HepG2 (cell line): Measurements from ENCODE around the gene CCDC177. TPM values are rescaled to one million over a fixed set of nuclear protein-coding genes. Genes with fewer than 3 reads are reported as not detected.

Source experiments
- ATAC-seq: fragments of 200-7000 bp; cut with Tn5 transposase; 3 replicates; pipeline ENCODE4 v1.9.1; 2020; ENCODE audit warnings: mild to moderate bottlenecking, moderate library complexity
- BruUV-seq: library from RNA; stranded (reverse); fragments of 400-500 nt; replicated peaks from 2 replicates; lab custom pipeline; 2021; lab: Mats Ljungman, UMichigan
- CTCF ChIA-PET: fragments of 300-600 bp; formaldehyde crosslinking; extraction: SDS; loops from one replicate; lab custom pipeline; 2021; ENCODE audit warnings: low total read pairs, inconsistent platforms, low intra/inter-chr PET ratio; lab: Yijun Ruan, JAX
- POLR2A ChIA-PET: fragments of 350-600 bp; sonication (Branson Sonifier 250); formaldehyde crosslinking; loops from one replicate; lab custom pipeline; 2020; ENCODE audit warnings: antibody characterized with exemption, inconsistent platforms; lab: Yijun Ruan, JAX
- DNase-seq: peaks from one replicate; pipeline ENCODE4 v3.0.0-alpha.2; 2015; ENCODE audit warnings: low spot score
- FAIRE-seq: peaks from 3 replicates; lab custom pipeline; 2011; peaks lifted over from hg19 to GRCh38; lab: Jason Lieb, UNC
- H2AFZ ChIP-seq: one replicate; pipeline ENCODE4 v1.6.1; 2011; ENCODE audit warnings: low read length, inconsistent platforms
- H3K27ac ChIP-seq: fragments of 300-600 bp; 3 replicates; pipeline ENCODE4 v1.8.0; 2011; ENCODE audit warnings: mixed run types, mild to moderate bottlenecking, mixed read lengths, low read length, inconsistent platforms; ENCODE audit not compliant: insufficient read depth; ENCODE audit errors: extremely low read length
- H3K27me3 ChIP-seq, 2 experiments: fragments of 200-600 bp in 1 of 2; 2 replicates in 1 of 2; 3 replicates in 1 of 2; pipeline versions ENCODE4 v1.6.0 to v1.8.0; 2011; ENCODE audit warnings: low read length in 2 of 2, mild to moderate bottlenecking in 2 of 2, moderate library complexity in 2 of 2, inconsistent platforms in 1 of 2; ENCODE audit not compliant: insufficient read depth in 2 of 2, control insufficient read depth in 1 of 2
- H3K36me3 ChIP-seq, 2 experiments: fragments of 200-600 bp in 1 of 2; replicated peaks in 1 of 2; 2 replicates in 1 of 2; 3 replicates in 1 of 2; pipeline versions ENCODE4 v1.5.1 to v1.8.0; 2011; ENCODE audit warnings: low read length in 2 of 2, inconsistent platforms in 1 of 2; ENCODE audit not compliant: insufficient read depth in 2 of 2, control insufficient read depth in 1 of 2
- H3K4me1 ChIP-seq: 2 replicates; pipeline ENCODE4 v1.5.1; 2012; ENCODE audit warnings: low read length, inconsistent platforms; ENCODE audit not compliant: insufficient read depth
- H3K4me2 ChIP-seq: 2 replicates; pipeline ENCODE4 v1.6.0; 2011; ENCODE audit warnings: low read depth, low read length, inconsistent platforms
- H3K4me3 ChIP-seq, 3 experiments: fragments of 200-600 bp in 1 of 3; sonication (generic), shearing (Covaris generic) in 1 of 3; replicated peaks in 1 of 3; 2 replicates each; pipeline ENCODE4 v1.5.1; 2011 to 2016; ENCODE audit warnings: low read length in 3 of 3, inconsistent platforms in 2 of 3, low read depth in 2 of 3, mild to moderate bottlenecking in 2 of 3, control low read depth in 1 of 3, mixed read lengths in 1 of 3; ENCODE audit not compliant: insufficient read depth in 1 of 3
- H3K79me2 ChIP-seq: one replicate; pipeline ENCODE4 v1.6.1; 2011; ENCODE audit warnings: low read length, inconsistent platforms; ENCODE audit not compliant: insufficient read depth
- H3K9ac ChIP-seq: 2 replicates; pipeline ENCODE4 v1.6.0; 2011; ENCODE audit warnings: mild to moderate bottlenecking, low read depth, low read length, inconsistent platforms; ENCODE audit not compliant: insufficient read depth
- H3K9me3 ChIP-seq: 2 replicates; pipeline ENCODE4 v1.5.1; 2012; ENCODE audit warnings: mild to moderate bottlenecking, low read length
- H4K20me1 ChIP-seq: 2 replicates; pipeline ENCODE4 v1.6.0; 2011; ENCODE audit warnings: inconsistent platforms, mild to moderate bottlenecking, low read length, moderate library complexity; ENCODE audit not compliant: insufficient read depth
- ATAD3A ChIP-seq: sonication (generic); formaldehyde crosslinking; IDR thresholded peaks from 2 replicates; pipeline ENCODE4 v1.4.0; 2020; ENCODE audit warnings: missing genetic modification reagents
- ELF1 ChIP-seq: sonication (generic); formaldehyde crosslinking; IDR thresholded peaks from 2 replicates; pipeline ENCODE4 v1.4.0; 2020; ENCODE audit warnings: missing genetic modification reagents
- HMG20B ChIP-seq: conservative IDR thresholded peaks from 2 replicates; pipeline ENCODE4 v1.6.1; 2016; ENCODE audit warnings: missing genetic modification reagents, missing compliant biosample characterization
- HMGA1 ChIP-seq: sonication (generic); formaldehyde crosslinking; conservative IDR thresholded peaks from 2 replicates; pipeline ENCODE4 v1.4.0; 2020; ENCODE audit warnings: missing genetic modification reagents
- KDM5B ChIP-seq: sonication (generic); formaldehyde crosslinking; IDR thresholded peaks from 2 replicates; pipeline ENCODE4 v1.4.0; 2020; ENCODE audit warnings: missing genetic modification reagents, mild to moderate bottlenecking, borderline replicate concordance
- NR2F1 ChIP-seq, 2 experiments: fragments of 450-650 bp in 1 of 2; formaldehyde crosslinking in 1 of 2; IDR thresholded peaks; 2 replicates each; pipeline versions ENCODE4 v1.5.0 to v1.6.1; 2016 to 2020; ENCODE audit warnings: mild to moderate bottlenecking in 1 of 2, missing compliant biosample characterization in 1 of 2, missing genetic modification reagents in 1 of 2, moderate library complexity in 1 of 2
- PHF8 ChIP-seq: sonication (generic); formaldehyde crosslinking; IDR thresholded peaks from 2 replicates; pipeline ENCODE4 v1.5.0; 2020; ENCODE audit warnings: missing genetic modification reagents
- SATB2 ChIP-seq: sonication (generic); formaldehyde crosslinking; IDR thresholded peaks from 2 replicates; pipeline ENCODE4 v1.5.0; 2020; ENCODE audit warnings: missing genetic modification reagents
- ZMYM3 ChIP-seq: sonication (generic); formaldehyde crosslinking; IDR thresholded peaks from 2 replicates; pipeline ENCODE4 v1.5.1; 2020; ENCODE audit warnings: mild to moderate bottlenecking, missing genetic modification reagents
- ZNF138 ChIP-seq: sonication (generic); formaldehyde crosslinking; IDR thresholded peaks from 2 replicates; pipeline ENCODE4 v1.5.0; 2020; ENCODE audit warnings: mild to moderate bottlenecking, low read depth, missing genetic modification reagents
- ZSCAN12 ChIP-seq: sonication (generic); formaldehyde crosslinking; IDR thresholded peaks from 2 replicates; pipeline ENCODE4 v1.9.0; 2021; ENCODE audit warnings: mild to moderate bottlenecking, missing genetic modification reagents
- WGBS: methylation state at CpG from one replicate; pipeline ENCODE4 v1.1.6; 2017; ENCODE audit warnings: low lambda C conversion rate; 5-methylcytosine and 5-hydroxymethylcytosine counted together
- in situ Hi-C: cut with HindIII; loops from 2 replicates; pipeline ENCODE4 v1.10.0; 2017; ENCODE audit warnings: low pct_unique_long_range_greater_than_20kb; ENCODE audit not compliant: extremely low pct_ligation_motif_present
- intact Hi-C: fragments of 100-400 bp; cut with micrococcal nuclease; formaldehyde crosslinking; loops from one replicate; pipeline ENCODE4 v1.10.0; 2022; ENCODE audit not compliant: unreplicated experiment
- polyA plus RNA-seq, 8 experiments: library from polyadenylated mRNA; depleted of rRNA in 3 of 8; stranded (reverse) in 7 of 8; unstranded in 1 of 8; fragments of >200 nt; fragmentation: Illumina TruSeq in 4 of 8; extraction: Trizol in 4 of 8; gene quantifications; 2 replicates each; pipeline versions ENCODE4 v1.2.1 to v1.2.3, GENCODE V29; 2011 to 2016; ENCODE audit warnings: low read depth in 4 of 8, missing spikeins in 1 of 8, mixed read lengths in 1 of 8; ENCODE audit not compliant: insufficient read depth in 1 of 8
- total RNA-seq, 5 experiments: library from RNA; depleted of rRNA; stranded (reverse); fragments of >200 nt; fragmentation: Illumina TruSeq; extraction: Trizol; gene quantifications; 2 replicates each; pipeline ENCODE4 v1.2.3, GENCODE V29; 2016; ENCODE audit warnings: low read depth in 1 of 5
- TF ChIP-seq, protein P1 (sequence below), 2 experiments: fragments of 450-650 bp in 1 of 2; sonication (generic) in 1 of 2; formaldehyde crosslinking; IDR thresholded peaks; 2 replicates each; pipeline versions ENCODE4 v1.5.0 to v1.8.0; 2020 to 2022; ENCODE audit warnings: mild to moderate bottlenecking in 1 of 2, missing genetic modification reagents in 1 of 2
- TF ChIP-seq, protein P2 (sequence below): sonication (generic); formaldehyde crosslinking; IDR thresholded peaks from 2 replicates; pipeline ENCODE4 v1.4.0; 2020; ENCODE audit warnings: missing genetic modification reagents
- TF ChIP-seq, protein P3 (sequence below): sonication (generic); formaldehyde crosslinking; IDR thresholded peaks from 2 replicates; pipeline ENCODE4 v1.8.0; 2022; ENCODE audit warnings: mild to moderate bottlenecking, missing genetic modification reagents, moderate library complexity
- TF ChIP-seq, protein P4 (sequence below): sonication (generic); formaldehyde crosslinking; IDR thresholded peaks from 2 replicates; pipeline ENCODE4 v1.4.0; 2020; ENCODE audit warnings: mild to moderate bottlenecking, low read depth, missing genetic modification reagents

The CCDC177 gene
- total and polyA plus RNA-seq, 2 of the 13 experiments (the other 11 are each of a cell fraction or from before 2014, with no cell fraction given): not detected

DNA sequence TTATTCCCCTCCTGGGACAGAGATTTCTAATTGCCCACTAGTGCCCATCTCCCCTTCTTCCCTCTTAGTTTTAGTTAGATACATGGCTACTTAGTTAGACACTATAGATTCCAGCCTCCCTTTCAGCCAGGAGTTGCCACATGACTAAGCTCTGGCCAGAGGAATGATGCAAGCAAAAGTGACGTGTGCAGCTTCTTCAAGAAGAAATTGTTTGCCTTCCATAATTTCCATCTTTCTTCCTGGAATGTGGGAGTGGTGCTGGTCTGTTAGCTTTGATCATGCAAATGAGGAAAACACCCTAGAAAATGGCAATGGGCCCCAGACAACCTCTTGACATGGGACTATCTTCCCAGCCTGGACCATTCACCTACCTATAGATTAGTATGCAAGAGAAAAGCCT, 21.4 kb downstream of the CCDC177 start:
- TF ChIP-seq, protein P1, sequence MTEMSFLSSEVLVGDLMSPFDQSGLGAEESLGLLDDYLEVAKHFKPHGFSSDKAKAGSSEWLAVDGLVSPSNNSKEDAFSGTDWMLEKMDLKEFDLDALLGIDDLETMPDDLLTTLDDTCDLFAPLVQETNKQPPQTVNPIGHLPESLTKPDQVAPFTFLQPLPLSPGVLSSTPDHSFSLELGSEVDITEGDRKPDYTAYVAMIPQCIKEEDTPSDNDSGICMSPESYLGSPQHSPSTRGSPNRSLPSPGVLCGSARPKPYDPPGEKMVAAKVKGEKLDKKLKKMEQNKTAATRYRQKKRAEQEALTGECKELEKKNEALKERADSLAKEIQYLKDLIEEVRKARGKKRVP (CRISPR knock-in tag; IDR thresholded peaks at IDR 0.05): no peak
- TF ChIP-seq ZSCAN12 (no peak), HMGA1 (CRISPR knock-in tag) (no peak), ZMYM3 (no peak), HMG20B (no peak), ATAD3A (CRISPR knock-in tag) (no peak), KDM5B (no peak), ELF1 (CRISPR knock-in tag) (no peak), NR2F1 (CRISPR knock-in tag; IDR thresholded peaks at IDR 0.05) (no peak), ZNF138 (CRISPR knock-in tag) (no peak), PHF8 (CRISPR knock-in tag) (no peak), SATB2 (CRISPR knock-in tag) (no peak)
- TF ChIP-seq, protein P2, sequence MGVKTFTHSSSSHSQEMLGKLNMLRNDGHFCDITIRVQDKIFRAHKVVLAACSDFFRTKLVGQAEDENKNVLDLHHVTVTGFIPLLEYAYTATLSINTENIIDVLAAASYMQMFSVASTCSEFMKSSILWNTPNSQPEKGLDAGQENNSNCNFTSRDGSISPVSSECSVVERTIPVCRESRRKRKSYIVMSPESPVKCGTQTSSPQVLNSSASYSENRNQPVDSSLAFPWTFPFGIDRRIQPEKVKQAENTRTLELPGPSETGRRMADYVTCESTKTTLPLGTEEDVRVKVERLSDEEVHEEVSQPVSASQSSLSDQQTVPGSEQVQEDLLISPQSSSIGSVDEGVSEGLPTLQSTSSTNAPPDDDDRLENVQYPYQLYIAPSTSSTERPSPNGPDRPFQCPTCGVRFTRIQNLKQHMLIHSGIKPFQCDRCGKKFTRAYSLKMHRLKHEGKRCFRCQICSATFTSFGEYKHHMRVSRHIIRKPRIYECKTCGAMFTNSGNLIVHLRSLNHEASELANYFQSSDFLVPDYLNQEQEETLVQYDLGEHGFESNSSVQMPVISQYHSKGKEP: no peak
- TF ChIP-seq, protein P3, sequence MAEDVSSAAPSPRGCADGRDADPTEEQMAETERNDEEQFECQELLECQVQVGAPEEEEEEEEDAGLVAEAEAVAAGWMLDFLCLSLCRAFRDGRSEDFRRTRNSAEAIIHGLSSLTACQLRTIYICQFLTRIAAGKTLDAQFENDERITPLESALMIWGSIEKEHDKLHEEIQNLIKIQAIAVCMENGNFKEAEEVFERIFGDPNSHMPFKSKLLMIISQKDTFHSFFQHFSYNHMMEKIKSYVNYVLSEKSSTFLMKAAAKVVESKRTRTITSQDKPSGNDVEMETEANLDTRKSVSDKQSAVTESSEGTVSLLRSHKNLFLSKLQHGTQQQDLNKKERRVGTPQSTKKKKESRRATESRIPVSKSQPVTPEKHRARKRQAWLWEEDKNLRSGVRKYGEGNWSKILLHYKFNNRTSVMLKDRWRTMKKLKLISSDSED: no peak
- TF ChIP-seq, protein P4, sequence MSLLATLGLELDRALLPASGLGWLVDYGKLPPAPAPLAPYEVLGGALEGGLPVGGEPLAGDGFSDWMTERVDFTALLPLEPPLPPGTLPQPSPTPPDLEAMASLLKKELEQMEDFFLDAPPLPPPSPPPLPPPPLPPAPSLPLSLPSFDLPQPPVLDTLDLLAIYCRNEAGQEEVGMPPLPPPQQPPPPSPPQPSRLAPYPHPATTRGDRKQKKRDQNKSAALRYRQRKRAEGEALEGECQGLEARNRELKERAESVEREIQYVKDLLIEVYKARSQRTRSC (CRISPR knock-in tag): no peak
- TF ChIP-seq, all 625 proteins: peak for 0
- ChIA-PET CTCF (no interaction called here), POLR2A (no interaction called here)
- intact Hi-C loops (no loop called here), in situ Hi-C loops (no loop called here)
- Histone ChIP-seq H3K4me1 (no peaks in the 10 kb centered on the region), H3K36me3 (no peaks in the 10 kb centered on the region), H3K9ac (no peak overlapping the region), H3K27ac (no peak overlapping the region), H3K4me2 (no peak overlapping the region), H3K79me2 (no peaks in the 10 kb centered on the region), H3K4me3 (no peak overlapping the region), H3K27me3 (peaks cover 1 to 19% of the 10 kb centered on the region in 2 experiments; a peak in 4 of 5 replicates), H3K9me3 (no peaks in the 10 kb centered on the region), H4K20me1 (no peaks in the 10 kb centered on the region), H2AFZ (no peak overlapping the region)
- ATAC-seq (no peak), FAIRE-seq (no peak), DNase-seq (no peak)
- WGBS: no CpG with 5 or more reads among the region's 1 CpG
- BruUV-seq: no TSS peak
